ENCODE measurements around the gene OR2A42.
"Not testable (repeated sequence)": the region's sequence is repeated elsewhere in the genome, so short reads cannot be mapped to it uniquely, and the experiment has no call there.

- not testable (repeated sequence) for TF ChIP-seq CTCF (IDR thresholded peaks at IDR 0.05; ENCODE audit: poor library complexity); EZH2 (IDR thresholded peaks at IDR 0.05; ENCODE audit: borderline replicate concordance); EZH2phosphoT487 (IDR thresholded peaks at IDR 0.05; ENCODE audit: low read depth, severe bottlenecking, unreplicated experiment)
Observed at GRCh38 chr7:144259067-144259466, 19.7 kb upstream of the OR2A42 start.
